ENCODE data around the gene SP3.

The SP3 gene

GRCh38 chr2:173884025-173884802 is 81.0 kb downstream of the SP3 start:
- no peak for FAIRE-seq

DNA sequence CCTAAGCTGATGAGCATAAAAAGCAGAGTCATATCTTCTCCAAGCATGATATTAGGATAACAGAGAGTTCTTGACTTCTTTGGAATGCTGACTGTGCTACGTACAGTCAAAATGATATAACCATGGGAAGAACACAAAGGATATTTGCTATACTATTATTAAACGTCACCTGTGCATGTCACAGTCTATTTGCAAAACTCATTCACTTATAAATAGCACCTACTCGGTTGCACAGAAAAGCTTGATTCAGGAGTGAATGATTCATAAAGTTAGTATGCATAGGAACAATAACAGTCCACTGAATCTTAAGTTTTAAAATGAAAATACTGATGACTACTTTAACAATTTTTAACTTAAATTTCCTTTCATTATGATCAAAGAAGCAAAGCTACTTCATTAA is 83.3 kb downstream of the SP3 start:
- no peak for FAIRE-seq

- no peak for FAIRE-seq
Measured at GRCh38 chr2:173881461-173881860, 83.7 kb downstream of the SP3 start.

DNA sequence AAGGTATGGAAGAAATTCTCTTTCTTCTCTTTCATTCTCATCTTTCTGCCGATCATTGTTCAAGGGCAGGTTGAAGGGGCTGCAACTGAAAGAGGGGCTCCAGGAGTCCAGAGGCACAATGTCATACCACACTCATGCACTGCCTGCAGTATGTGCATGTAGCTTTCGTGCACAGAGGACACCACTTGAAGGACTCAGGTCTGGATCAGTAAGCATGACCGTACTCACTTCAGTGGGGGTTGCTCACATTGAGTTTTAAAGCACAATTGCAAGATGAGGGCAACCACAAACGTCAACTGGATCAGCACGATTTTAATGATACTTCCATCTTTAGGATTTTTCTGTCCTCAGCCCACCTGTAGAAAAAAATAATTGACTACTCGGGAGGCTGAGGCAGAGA is 84.6 kb downstream of the SP3 start:
- FAIRE-seq = no peak

DNA sequence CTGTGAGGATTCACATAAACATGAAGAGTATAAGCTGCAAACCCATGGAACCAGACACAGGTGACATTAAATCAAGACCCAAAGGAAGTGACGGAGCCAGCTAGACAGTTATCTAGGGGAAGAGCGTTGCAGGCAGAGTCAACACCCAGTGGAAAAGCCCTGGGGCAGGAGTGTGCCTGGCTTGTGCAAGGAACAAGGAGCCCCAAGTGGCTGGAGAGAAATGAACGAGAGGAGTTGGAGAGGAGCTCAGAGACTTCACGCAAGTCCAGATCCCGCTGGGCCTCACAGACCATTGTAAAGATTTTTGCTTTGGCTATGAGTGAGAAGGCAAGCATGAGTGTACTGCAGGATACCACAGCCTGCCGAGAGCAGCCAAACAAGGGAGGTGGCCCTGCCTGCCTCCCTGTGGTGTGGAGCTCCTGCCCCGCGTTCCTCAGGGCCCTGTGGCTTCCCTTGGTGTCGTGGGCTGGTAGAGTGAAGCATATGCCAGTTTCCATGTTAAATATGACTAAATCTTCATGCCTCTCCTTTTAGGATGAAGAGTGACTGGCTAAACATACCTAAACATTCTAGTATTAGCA is 88.2 kb downstream of the SP3 start:
- no peak for FAIRE-seq

- FAIRE-seq = no peak
Measured at GRCh38 chr2:173874894-173875237, 90.3 kb downstream of the SP3 start.

- no peak for FAIRE-seq
Measured at GRCh38 chr2:173874003-173874893, 90.9 kb downstream of the SP3 start.

DNA sequence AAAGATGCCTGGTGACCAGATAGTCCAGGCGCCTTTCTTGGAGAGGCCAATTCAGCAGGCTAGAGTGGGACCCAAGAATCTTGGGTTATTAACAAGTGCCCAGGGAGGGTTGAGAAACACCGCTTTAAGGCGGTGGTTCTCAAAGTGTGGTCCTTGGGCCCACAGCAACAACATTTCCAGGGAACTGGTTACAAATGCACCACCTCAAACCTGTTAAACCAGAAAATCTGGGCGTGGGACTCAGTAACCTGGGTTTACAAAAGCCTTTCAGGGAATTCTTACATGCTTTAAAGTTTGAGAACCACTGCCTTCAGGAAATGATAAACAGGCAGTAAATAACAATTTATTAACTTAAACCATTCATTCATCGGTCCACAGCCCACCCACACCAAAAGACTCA is 92.5 kb downstream of the SP3 start:
- no peak for FAIRE-seq

GRCh38 chr2:173869244-173870229 is 95.6 kb downstream of the SP3 start:
- FAIRE-seq = no peak

- FAIRE-seq = no peak
Measured at GRCh38 chr2:173868406-173868805, 96.8 kb downstream of the SP3 start.

GRCh38 chr2:173866874-173867618 is 98.1 kb downstream of the SP3 start:
- no peak for FAIRE-seq

GRCh38 chr2:173865971-173866873 is 99.0 kb downstream of the SP3 start:
- FAIRE-seq = no peak

DNA sequence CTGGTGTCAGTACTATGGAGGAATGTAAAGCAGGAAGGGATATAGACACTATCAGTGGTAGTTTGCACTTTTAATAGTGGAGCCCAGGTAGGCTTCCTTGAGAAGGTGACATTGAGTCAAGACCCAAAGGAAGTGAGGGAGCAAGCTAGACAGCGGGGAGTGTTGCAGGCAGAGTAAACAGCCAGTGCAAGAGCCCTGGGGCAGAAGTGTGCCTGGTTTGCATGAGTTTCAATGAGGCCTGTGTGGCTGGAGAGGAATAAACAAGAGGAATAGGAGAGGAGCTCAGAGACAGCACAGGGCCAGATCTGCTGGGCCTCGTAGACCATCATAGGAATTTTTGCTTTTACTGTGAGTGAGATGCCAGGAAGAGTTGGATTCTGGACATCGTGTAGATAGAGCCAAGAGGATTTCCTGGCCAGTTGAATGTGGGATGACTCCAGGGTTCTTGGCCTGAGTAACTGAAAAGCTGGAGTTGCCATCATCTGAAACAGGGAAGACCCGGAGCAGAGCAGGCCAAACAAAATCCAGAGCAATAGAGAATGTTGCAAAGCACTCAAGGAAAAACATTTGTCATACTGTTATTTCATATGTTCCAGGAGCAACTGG is 102.5 kb downstream of the SP3 start:
- FAIRE-seq = no peak

- no peak for FAIRE-seq
Measured at GRCh38 chr2:173860566-173860965, 104.6 kb downstream of the SP3 start.

- no peak for FAIRE-seq
Measured at GRCh38 chr2:173860082-173860481, 105.1 kb downstream of the SP3 start.

- no peak for FAIRE-seq
Measured at GRCh38 chr2:173858291-173858731, 106.9 kb downstream of the SP3 start.

Measured in colon (tissue), 2 donors.